ENCODE measurements around the gene OSBP2.

DNA sequence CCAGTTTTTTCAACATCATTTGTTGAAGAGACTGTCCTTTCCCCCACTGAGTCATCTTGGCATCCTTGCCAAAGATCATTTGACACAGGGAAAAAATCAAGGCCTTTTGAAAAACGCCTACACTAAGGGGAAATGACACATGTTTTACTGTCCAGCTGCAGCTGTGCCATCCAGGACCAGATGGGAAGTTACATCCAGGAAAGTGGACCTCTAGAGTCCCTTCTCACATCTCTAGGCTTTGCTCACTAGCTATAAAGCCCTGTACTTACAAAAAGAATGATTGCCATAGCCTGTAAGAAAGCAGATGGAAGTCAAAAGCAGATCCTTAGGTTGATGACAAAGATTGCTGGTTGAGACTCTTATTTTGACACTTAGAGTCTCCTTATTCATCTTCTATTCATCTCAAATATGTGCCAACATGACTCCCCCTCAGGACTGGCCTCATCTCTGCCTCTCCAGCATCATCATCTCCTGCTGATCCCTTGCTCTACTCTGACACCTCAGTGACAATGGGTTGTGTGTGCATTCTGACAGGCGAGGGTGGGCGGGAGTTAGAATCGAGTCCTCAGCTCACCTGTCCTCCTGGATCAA lies 22.8 kb downstream of the OSBP2 start:
- TF ChIP-seq, protein P1, sequence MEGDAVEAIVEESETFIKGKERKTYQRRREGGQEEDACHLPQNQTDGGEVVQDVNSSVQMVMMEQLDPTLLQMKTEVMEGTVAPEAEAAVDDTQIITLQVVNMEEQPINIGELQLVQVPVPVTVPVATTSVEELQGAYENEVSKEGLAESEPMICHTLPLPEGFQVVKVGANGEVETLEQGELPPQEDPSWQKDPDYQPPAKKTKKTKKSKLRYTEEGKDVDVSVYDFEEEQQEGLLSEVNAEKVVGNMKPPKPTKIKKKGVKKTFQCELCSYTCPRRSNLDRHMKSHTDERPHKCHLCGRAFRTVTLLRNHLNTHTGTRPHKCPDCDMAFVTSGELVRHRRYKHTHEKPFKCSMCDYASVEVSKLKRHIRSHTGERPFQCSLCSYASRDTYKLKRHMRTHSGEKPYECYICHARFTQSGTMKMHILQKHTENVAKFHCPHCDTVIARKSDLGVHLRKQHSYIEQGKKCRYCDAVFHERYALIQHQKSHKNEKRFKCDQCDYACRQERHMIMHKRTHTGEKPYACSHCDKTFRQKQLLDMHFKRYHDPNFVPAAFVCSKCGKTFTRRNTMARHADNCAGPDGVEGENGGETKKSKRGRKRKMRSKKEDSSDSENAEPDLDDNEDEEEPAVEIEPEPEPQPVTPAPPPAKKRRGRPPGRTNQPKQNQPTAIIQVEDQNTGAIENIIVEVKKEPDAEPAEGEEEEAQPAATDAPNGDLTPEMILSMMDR (IDR thresholded peaks at IDR 0.05): no peak
- no peak for TF ChIP-seq ZFX (IDR thresholded peaks at IDR 0.05; ENCODE audit: borderline replicate concordance)

All from 22Rv1 (cell line).